ENCODE data around the gene HDAC4. TPM values are rescaled to one million over a fixed set of nuclear protein-coding genes. Genes with fewer than 3 reads are reported as not detected.

The HDAC4 gene
- total RNA-seq, 1 experiment from 2014 or later = 21.8 TPM

DNA sequence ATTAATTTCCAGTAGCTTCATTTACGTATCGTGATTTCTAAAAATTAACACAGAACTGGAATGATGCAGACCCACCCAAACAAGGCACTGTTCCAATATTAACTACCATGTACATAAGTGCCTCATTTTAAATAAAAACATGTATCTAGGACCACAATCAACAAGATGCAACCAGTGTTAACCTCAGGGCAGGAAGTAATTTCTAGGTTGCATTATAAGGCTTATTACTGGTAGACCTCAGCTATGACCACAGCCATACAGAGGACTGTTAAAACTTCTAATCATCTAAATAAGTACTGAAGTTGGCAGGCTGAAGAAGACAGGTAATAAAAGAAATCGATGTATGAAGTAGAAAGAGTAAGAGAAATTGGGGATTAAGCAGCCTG is 262.9 kb downstream of the HDAC4 start:
- ChIA-PET CTCF (no interaction called here), POLR2A (no interaction called here)
- Mint-ChIP-seq H3K4me3 (ENCODE audit: unreplicated experiment) (no peak overlapping the region), H3K27ac (ENCODE audit: low read depth, unreplicated experiment) (no peak overlapping the region), H3K27me3 (ENCODE audit: insufficient read depth, unreplicated experiment) (no peaks in the 10 kb centered on the region), H3K36me3 (ENCODE audit: insufficient read depth, unreplicated experiment) (peaks cover 28% of the 10 kb centered on the region), H3K9me3 (ENCODE audit: unreplicated experiment) (no peaks in the 10 kb centered on the region), H3K4me1 (ENCODE audit: insufficient read depth, unreplicated experiment) (no peaks in the 10 kb centered on the region)
- no TSS peak for BruUV-seq (replicated peaks)
- no peak for DNase-seq (ENCODE audit: unreplicated experiment)
- TF ChIP-seq, protein P1, sequence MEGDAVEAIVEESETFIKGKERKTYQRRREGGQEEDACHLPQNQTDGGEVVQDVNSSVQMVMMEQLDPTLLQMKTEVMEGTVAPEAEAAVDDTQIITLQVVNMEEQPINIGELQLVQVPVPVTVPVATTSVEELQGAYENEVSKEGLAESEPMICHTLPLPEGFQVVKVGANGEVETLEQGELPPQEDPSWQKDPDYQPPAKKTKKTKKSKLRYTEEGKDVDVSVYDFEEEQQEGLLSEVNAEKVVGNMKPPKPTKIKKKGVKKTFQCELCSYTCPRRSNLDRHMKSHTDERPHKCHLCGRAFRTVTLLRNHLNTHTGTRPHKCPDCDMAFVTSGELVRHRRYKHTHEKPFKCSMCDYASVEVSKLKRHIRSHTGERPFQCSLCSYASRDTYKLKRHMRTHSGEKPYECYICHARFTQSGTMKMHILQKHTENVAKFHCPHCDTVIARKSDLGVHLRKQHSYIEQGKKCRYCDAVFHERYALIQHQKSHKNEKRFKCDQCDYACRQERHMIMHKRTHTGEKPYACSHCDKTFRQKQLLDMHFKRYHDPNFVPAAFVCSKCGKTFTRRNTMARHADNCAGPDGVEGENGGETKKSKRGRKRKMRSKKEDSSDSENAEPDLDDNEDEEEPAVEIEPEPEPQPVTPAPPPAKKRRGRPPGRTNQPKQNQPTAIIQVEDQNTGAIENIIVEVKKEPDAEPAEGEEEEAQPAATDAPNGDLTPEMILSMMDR (IDR thresholded peaks at IDR 0.05; ENCODE audit: unreplicated experiment) = no peak
- intact Hi-C loops (cut with micrococcal nuclease) = no loop called here

DNA sequence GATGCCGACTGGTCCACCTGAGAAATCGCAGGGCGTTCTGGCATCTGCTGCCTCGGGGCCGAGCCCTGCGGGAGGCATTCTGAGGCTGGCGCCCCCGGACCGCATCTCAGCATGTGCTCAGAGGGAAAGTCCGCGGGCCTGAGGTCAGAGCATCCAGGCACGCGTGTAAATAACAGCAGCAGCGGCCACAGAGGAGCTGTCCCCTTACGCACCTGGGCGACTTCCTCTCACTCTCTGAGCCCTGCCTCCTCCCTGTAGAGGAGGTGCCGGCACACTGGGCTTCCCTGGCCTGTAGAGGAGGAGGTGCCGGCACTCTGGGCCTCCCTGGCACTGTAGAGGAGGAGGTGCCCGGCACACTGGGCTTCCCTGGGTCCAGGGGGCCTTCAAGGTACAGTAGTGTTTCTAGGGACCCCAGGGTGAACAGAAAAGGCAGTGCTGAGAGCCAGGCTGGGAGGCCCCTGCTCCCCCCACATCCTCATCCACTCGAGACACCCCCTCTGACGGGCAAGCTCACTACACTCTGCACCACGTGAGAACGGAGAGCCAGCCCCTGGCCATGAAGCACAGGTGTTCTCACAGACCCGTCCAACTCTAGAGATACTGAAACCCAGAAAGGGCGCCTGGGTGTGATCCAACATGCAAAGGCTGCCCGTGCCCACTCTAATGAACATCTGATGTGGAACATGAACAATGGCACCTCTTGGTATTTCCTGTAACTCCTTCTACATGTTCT is 263.5 kb downstream of the HDAC4 start:
- ChIA-PET CTCF (no interaction called here), POLR2A (no interaction called here)
- H3K27ac Mint-ChIP-seq (ENCODE audit: low read depth, unreplicated experiment) = no peak overlapping the region
- H3K27me3 Mint-ChIP-seq (ENCODE audit: insufficient read depth, unreplicated experiment) = no peaks in the 10 kb centered on the region
- peaks cover 26% of the 10 kb centered on the region for H3K36me3 Mint-ChIP-seq (ENCODE audit: insufficient read depth, unreplicated experiment)
- H3K9me3 Mint-ChIP-seq (ENCODE audit: unreplicated experiment) = no peaks in the 10 kb centered on the region
- intact Hi-C loops (cut with micrococcal nuclease) = no loop called here
- no peak overlapping the region for H3K4me3 Mint-ChIP-seq (ENCODE audit: unreplicated experiment)
- BruUV-seq (replicated peaks) = no TSS peak
- no peaks in the 10 kb centered on the region for H3K4me1 Mint-ChIP-seq (ENCODE audit: insufficient read depth, unreplicated experiment)
- TF ChIP-seq, protein P1 (IDR thresholded peaks at IDR 0.05; ENCODE audit: unreplicated experiment) = no peak
- no peak for DNase-seq (ENCODE audit: unreplicated experiment)

DNA sequence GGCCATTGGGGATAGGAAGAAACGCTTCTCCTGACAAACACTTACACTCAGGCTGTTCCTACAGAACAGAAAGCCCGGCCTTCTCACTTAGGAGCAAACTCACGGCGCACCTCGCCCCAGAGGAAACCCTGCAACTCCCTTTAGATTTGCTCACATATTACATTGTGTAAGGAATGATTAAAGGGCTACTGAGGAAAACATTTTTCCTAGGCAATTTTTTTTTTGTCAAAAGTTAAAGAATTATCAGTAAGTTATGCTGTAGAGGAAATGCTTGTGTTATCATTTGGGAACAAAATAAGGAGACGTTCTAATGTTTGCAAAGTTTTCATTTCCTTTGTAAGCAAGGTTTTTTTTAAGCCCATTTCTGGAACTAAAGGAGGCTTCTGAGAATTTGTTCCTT is 264.1 kb downstream of the HDAC4 start:
- TF ChIP-seq, protein P1 (IDR thresholded peaks at IDR 0.05; ENCODE audit: unreplicated experiment) = no peak
- Mint-ChIP-seq H3K4me1 (ENCODE audit: insufficient read depth, unreplicated experiment) (no peaks in the 10 kb centered on the region), H3K36me3 (ENCODE audit: insufficient read depth, unreplicated experiment) (peaks cover 26% of the 10 kb centered on the region), H3K9me3 (ENCODE audit: unreplicated experiment) (no peaks in the 10 kb centered on the region), H3K4me3 (ENCODE audit: unreplicated experiment) (no peak overlapping the region), H3K27me3 (ENCODE audit: insufficient read depth, unreplicated experiment) (no peaks in the 10 kb centered on the region), H3K27ac (ENCODE audit: low read depth, unreplicated experiment) (no peak overlapping the region)
- no peak for DNase-seq (ENCODE audit: unreplicated experiment)
- ChIA-PET CTCF (no interaction called here), POLR2A (no interaction called here)
- BruUV-seq (replicated peaks) = no TSS peak
- intact Hi-C loops (cut with micrococcal nuclease) = no loop called here

DNA sequence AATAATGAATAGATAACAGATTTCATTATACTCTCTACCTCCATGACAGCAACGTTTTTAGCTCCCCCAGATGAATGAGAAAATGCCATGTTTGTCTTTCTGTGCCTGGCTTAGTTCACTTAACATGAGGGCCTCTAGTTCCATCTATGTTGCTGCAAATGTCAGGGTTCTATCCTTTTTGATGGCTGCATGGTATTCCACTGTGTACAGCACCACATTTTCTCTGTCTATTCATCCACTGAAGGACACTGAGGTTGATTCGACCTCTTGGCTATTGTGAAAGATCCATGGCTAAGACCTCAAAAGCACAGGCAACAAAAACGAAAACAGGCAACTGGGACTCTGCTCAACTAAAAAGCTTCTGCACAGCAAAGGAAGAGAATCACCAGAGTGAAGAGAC is 264.6 kb downstream of the HDAC4 start:
- Mint-ChIP-seq H3K9me3 (ENCODE audit: unreplicated experiment) (no peaks in the 10 kb centered on the region), H3K4me1 (ENCODE audit: insufficient read depth, unreplicated experiment) (no peaks in the 10 kb centered on the region), H3K36me3 (ENCODE audit: insufficient read depth, unreplicated experiment) (peaks cover 26% of the 10 kb centered on the region), H3K27ac (ENCODE audit: low read depth, unreplicated experiment) (no peak overlapping the region), H3K4me3 (ENCODE audit: unreplicated experiment) (no peak overlapping the region), H3K27me3 (ENCODE audit: insufficient read depth, unreplicated experiment) (no peaks in the 10 kb centered on the region)
- TF ChIP-seq, protein P1 (IDR thresholded peaks at IDR 0.05; ENCODE audit: unreplicated experiment) = no peak
- CTCF ChIA-PET = no interaction called here
- no TSS peak for BruUV-seq (replicated peaks)
- intact Hi-C loops (cut with micrococcal nuclease) = no loop called here
- DNase-seq (ENCODE audit: unreplicated experiment) = no peak
- POLR2A ChIA-PET = interaction anchor here (0.9 to 1.1 kb wide), 2 partner anchors 16 to 25 kb away, joined by 3 read pairs; no protein-coding TSS in a partner anchor
